Brain microvascular endothelial cell (primary cell): ENCODE measurements around the gene GSTA4.
A peak's percentile ranks its signal among the peaks of the same experiment; 100 is the strongest.

ENCODE experiments used
- DNase-seq: peaks from one replicate; pipeline ENCODE4 v3.0.0-alpha.2; 2020
- H3K27ac ChIP-seq: fragments of 250-450 bp; sonication (Bioruptor Pico); 2 replicates; pipeline ENCODE4 v1.5.1; 2020; ENCODE audit warnings: mild to moderate bottlenecking, moderate library complexity
- H3K27me3 ChIP-seq: fragments of 250-450 bp; sonication (Bioruptor Pico); replicated peaks from 2 replicates; pipeline ENCODE4 v1.5.1; 2020; ENCODE audit warnings: mild to moderate bottlenecking
- H3K36me3 ChIP-seq: fragments of 250-450 bp; sonication (Bioruptor Pico); replicated peaks from 2 replicates; pipeline ENCODE4 v1.5.1; 2020; ENCODE audit warnings: mild to moderate bottlenecking
- H3K4me3 ChIP-seq: 2 replicates; pipeline ENCODE4 v1.5.1; 2011; ENCODE audit warnings: low read depth, mild to moderate bottlenecking, control low read depth, low read length, moderate library complexity
- in situ Hi-C: cut with HindIII; loops from 2 replicates; pipeline ENCODE4 v1.10.0; 2017; ENCODE audit warnings: low sequenced_read_pairs, low pct_ligation_motif_present
- TF ChIP-seq, protein P1 (sequence below): IDR thresholded peaks from 2 replicates; pipeline ENCODE4 v1.5.1; 2011; ENCODE audit warnings: low read depth, mild to moderate bottlenecking, moderate library complexity, low read length, control low read depth, inconsistent platforms; ENCODE audit errors: missing control alignments

The GSTA4 gene

GRCh38 chr6:52937908-52938307 is 57.2 kb downstream of the GSTA4 start:
- H3K4me3 ChIP-seq, result no peak overlapping the region
- DNase-seq, result peak; percentile 1
- in situ Hi-C loops, result no loop called here
- H3K36me3 ChIP-seq, result no peaks in the 10 kb centered on the region
- H3K27me3 ChIP-seq, result no peaks in the 10 kb centered on the region
- TF ChIP-seq, protein P1, sequence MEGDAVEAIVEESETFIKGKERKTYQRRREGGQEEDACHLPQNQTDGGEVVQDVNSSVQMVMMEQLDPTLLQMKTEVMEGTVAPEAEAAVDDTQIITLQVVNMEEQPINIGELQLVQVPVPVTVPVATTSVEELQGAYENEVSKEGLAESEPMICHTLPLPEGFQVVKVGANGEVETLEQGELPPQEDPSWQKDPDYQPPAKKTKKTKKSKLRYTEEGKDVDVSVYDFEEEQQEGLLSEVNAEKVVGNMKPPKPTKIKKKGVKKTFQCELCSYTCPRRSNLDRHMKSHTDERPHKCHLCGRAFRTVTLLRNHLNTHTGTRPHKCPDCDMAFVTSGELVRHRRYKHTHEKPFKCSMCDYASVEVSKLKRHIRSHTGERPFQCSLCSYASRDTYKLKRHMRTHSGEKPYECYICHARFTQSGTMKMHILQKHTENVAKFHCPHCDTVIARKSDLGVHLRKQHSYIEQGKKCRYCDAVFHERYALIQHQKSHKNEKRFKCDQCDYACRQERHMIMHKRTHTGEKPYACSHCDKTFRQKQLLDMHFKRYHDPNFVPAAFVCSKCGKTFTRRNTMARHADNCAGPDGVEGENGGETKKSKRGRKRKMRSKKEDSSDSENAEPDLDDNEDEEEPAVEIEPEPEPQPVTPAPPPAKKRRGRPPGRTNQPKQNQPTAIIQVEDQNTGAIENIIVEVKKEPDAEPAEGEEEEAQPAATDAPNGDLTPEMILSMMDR, result no peak
- no peak overlapping the region for H3K27ac ChIP-seq

- TF ChIP-seq, protein P1, result no peak
- H3K27ac ChIP-seq, result no peak overlapping the region
- no peaks in the 10 kb centered on the region for H3K36me3 ChIP-seq
- no peaks in the 10 kb centered on the region for H3K27me3 ChIP-seq
- in situ Hi-C loops, result no loop called here
- DNase-seq, result no peak
- H3K4me3 ChIP-seq, result no peak overlapping the region
Observed at GRCh38 chr6:52933778-52934177, 61.3 kb downstream of the GSTA4 start.

- Histone ChIP-seq H3K4me3 (no peak overlapping the region), H3K36me3 (no peaks in the 10 kb centered on the region), H3K27me3 (no peaks in the 10 kb centered on the region), H3K27ac (no peak overlapping the region)
- in situ Hi-C loops, result no loop called here
- DNase-seq, result no peak
- TF ChIP-seq, protein P1, result no peak
Observed at GRCh38 chr6:52931351-52931750, 63.7 kb downstream of the GSTA4 start.

DNA sequence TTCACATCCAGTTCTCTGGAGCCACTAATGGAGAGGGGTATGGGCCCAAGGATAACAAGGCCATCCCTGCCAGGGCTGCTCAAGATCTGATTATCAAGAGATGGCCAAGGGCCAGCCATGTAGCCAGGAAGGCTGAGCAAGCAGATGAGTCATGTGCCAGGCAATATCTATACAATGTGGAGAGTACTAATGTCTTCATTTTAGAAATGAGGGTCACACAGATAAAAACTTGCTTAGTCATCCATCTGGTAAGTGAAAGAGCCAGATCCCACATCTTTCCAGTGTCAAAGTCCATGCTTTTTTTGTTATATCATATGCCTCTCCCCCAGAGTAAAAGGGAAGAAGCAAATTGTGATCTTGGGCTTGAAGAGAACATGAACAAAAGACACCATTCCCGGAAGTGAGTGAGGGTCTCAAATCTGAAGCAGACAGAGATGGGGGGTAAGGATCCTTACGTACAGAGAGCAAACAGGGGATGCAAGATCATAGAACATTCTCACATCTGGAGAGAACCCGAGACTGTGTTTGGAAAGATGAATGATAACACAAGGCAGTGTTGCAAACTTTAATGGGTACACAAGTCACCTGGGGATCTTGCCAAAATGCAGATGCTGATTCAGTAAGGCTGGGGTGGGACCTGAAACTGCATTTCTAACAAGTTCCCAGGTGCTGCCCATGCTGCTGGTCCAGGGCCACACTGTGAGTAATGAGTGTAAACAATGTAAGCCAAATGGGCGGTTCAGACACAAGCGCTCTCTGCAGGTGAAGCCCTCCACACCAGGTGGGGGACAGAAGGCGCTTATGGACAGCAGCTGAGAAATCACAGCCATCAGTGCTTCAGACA is 65.5 kb downstream of the GSTA4 start:
- TF ChIP-seq, protein P1, result no peak
- Histone ChIP-seq H3K27ac (no peak overlapping the region), H3K36me3 (no peaks in the 10 kb centered on the region), H3K4me3 (no peak overlapping the region), H3K27me3 (no peaks in the 10 kb centered on the region)
- DNase-seq, result peak; percentile 79
- in situ Hi-C loops, result no loop called here
